Neural cell (in vitro differentiated cells): Measurements from ENCODE around the gene PXDN. TPM values are rescaled to one million over a fixed set of nuclear protein-coding genes. Genes with fewer than 3 reads are reported as not detected.

Experiments
- H2AFZ ChIP-seq: fragments of 200-600, 300-800 bp; sonication (generic), shearing (Covaris generic); 2 replicates; pipeline ENCODE4 v1.6.0; 2014; ENCODE audit warnings: low read depth, mild to moderate bottlenecking, antibody characterized with exemption, low read length, moderate library complexity
- H3F3A ChIP-seq: fragments of 200-600 bp; shearing (Covaris generic); 2 replicates; pipeline ENCODE4 v1.6.1; 2016; ENCODE audit warnings: mild to moderate bottlenecking, moderate library complexity, mixed read lengths, antibody characterized with exemption, low read length; ENCODE audit not compliant: insufficient read depth, poor library complexity, severe bottlenecking
- H3K27ac ChIP-seq: fragments of 200-600, 300-800 bp; sonication (generic), shearing (Covaris generic); 2 replicates; pipeline ENCODE4 v1.5.1; 2014; ENCODE audit warnings: mild to moderate bottlenecking, low read length, moderate library complexity
- H3K27me3 ChIP-seq: fragments of 300-800, 200-600 bp; sonication (generic), shearing (Covaris generic); 2 replicates; pipeline ENCODE4 v1.6.0; 2014; ENCODE audit warnings: mild to moderate bottlenecking, low read depth, low read length, moderate library complexity; ENCODE audit not compliant: insufficient read depth
- H3K36me3 ChIP-seq: fragments of 300-800, 200-600 bp; sonication (generic), shearing (Covaris generic); 2 replicates; pipeline ENCODE4 v1.5.1; 2014; ENCODE audit warnings: mild to moderate bottlenecking, antibody characterized with exemption, low read length, moderate library complexity; ENCODE audit not compliant: insufficient read depth
- H3K4me2 ChIP-seq: fragments of 300-800, 200-600 bp; sonication (generic), shearing (Covaris generic); 2 replicates; pipeline ENCODE4 v1.6.0; 2014; ENCODE audit warnings: mild to moderate bottlenecking, low read length
- H3K4me3 ChIP-seq: fragments of 300-800, 200-600 bp; sonication (generic), shearing (Covaris generic); 2 replicates; pipeline ENCODE4 v1.5.1; 2014; ENCODE audit warnings: mild to moderate bottlenecking, low read length, moderate library complexity
- H3K79me2 ChIP-seq: fragments of 200-600 bp; shearing (Covaris generic); replicated peaks from 2 replicates; pipeline ENCODE4 v1.6.0; 2014; ENCODE audit warnings: mild to moderate bottlenecking, low read length, moderate library complexity; ENCODE audit not compliant: insufficient read depth
- H3K9ac ChIP-seq: fragments of 300-800, 200-600 bp; sonication (generic), shearing (Covaris generic); 2 replicates; pipeline ENCODE4 v1.6.1; 2016; ENCODE audit warnings: mild to moderate bottlenecking, low read length, mixed read lengths
- H3K9me2 ChIP-seq: fragments of 200-600 bp; shearing (Covaris generic); 2 replicates; pipeline ENCODE4 v1.6.1; 2016; ENCODE audit warnings: mild to moderate bottlenecking, low read length, mixed read lengths; ENCODE audit not compliant: insufficient read depth
- H3K9me3 ChIP-seq: fragments of 200-600, 300-800 bp; sonication (generic), shearing (Covaris generic); 2 replicates; pipeline ENCODE4 v1.6.1; 2016; ENCODE audit warnings: mild to moderate bottlenecking, mixed run types, low read length, moderate library complexity, mixed read lengths
- H4K20me1 ChIP-seq: fragments of 200-600 bp; shearing (Covaris generic); 2 replicates; pipeline ENCODE4 v1.6.1; 2016; ENCODE audit warnings: mild to moderate bottlenecking, mixed run types; ENCODE audit not compliant: insufficient read depth
- EP300 ChIP-seq: fragments of 450-650 bp; conservative IDR thresholded peaks from 2 replicates; pipeline ENCODE4 v1.6.1; 2014; ENCODE audit warnings: antibody characterized with exemption, mild to moderate bottlenecking, moderate library complexity; ENCODE audit not compliant: poor library complexity, severe bottlenecking
- EZH2 ChIP-seq: fragments of 200-600, 300-800 bp; shearing (Covaris generic), sonication (generic); IDR thresholded peaks from 2 replicates; pipeline ENCODE4 v1.6.1; 2014; ENCODE audit warnings: antibody characterized with exemption, low read length, borderline replicate concordance, mild to moderate bottlenecking; ENCODE audit not compliant: insufficient read depth, poor library complexity, severe bottlenecking
- MXI1 ChIP-seq: fragments of 450-650 bp; conservative IDR thresholded peaks from 2 replicates; pipeline ENCODE4 v1.6.1; 2014; ENCODE audit warnings: antibody characterized with exemption, mild to moderate bottlenecking; ENCODE audit not compliant: poor library complexity, severe bottlenecking
- RAD21 ChIP-seq: fragments of 450-650 bp; conservative IDR thresholded peaks from 2 replicates; pipeline ENCODE4 v1.6.1; 2014; ENCODE audit warnings: antibody characterized with exemption, mild to moderate bottlenecking, moderate library complexity
- SMC3 ChIP-seq: fragments of 450-650 bp; conservative IDR thresholded peaks from 2 replicates; pipeline ENCODE4 v1.6.1; 2014; ENCODE audit warnings: antibody characterized with exemption, mild to moderate bottlenecking, moderate library complexity; ENCODE audit not compliant: poor library complexity
- TAF1 ChIP-seq: IDR thresholded peaks from 2 replicates; pipeline ENCODE4 v1.6.1; 2012; ENCODE audit warnings: low read depth
- polyA plus RNA-seq: library from polyadenylated mRNA; depleted of rRNA; stranded (reverse); fragments of >200 nt; gene quantifications from 2 replicates; pipeline ENCODE4 v1.2.3, GENCODE V29; 2014
- TF ChIP-seq, protein P1 (sequence below): IDR thresholded peaks from 2 replicates; pipeline ENCODE4 v1.6.1; 2012; ENCODE audit warnings: borderline replicate concordance
- TF ChIP-seq, protein P2 (sequence below): fragments of 450-650 bp; IDR thresholded peaks from 2 replicates; pipeline ENCODE4 v1.5.1; 2014; ENCODE audit warnings: antibody characterized with exemption, mild to moderate bottlenecking, moderate library complexity; ENCODE audit not compliant: poor library complexity, severe bottlenecking

The PXDN gene
- polyA plus RNA-seq, 1 donor from 2014 or later = 181 TPM

DNA sequence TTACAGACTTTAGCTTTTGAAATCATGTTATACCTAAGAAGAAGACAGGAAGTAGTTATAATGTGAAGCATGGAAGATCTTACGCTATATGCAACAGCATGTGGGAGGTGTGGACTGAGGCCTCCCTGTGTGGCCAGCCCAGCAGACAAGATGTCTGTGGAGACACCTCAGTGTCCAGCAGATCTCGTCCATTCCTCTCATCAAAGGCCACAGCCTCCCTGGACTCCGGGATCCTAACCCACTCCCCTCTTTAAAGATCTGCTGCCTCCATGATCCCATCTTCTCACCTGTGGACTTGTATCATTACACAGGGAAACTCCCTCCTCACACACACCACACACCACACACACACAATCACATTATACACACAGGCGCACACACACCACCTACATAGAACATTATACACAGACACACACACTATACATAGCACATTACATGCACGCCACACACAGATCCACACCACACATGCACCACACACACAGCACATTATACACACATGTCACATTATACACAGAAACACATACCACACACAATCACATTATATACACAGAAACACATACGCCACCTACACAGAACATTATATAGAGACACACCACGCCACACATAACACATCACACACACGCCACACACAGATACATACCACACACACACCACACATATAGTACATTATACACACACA, 89.5 kb downstream of the PXDN start:
- Histone ChIP-seq H3K4me2 (no peak overlapping the region), H4K20me1 (no peaks in the 10 kb centered on the region), H3K79me2 (no peaks in the 10 kb centered on the region), H2AFZ (no peak overlapping the region), H3F3A (no peaks in the 10 kb centered on the region), H3K27me3 (no peaks in the 10 kb centered on the region), H3K9me2 (no peaks in the 10 kb centered on the region), H3K27ac (no peak overlapping the region), H3K9ac (no peak overlapping the region), H3K4me3 (no peak overlapping the region), H3K36me3 (peaks cover 5% of the 10 kb centered on the region), H3K9me3 (no peaks in the 10 kb centered on the region)
- TF ChIP-seq MXI1 (no peak), EP300 (no peak), SMC3 (no peak), RAD21 (no peak)
- TF ChIP-seq, protein P1, sequence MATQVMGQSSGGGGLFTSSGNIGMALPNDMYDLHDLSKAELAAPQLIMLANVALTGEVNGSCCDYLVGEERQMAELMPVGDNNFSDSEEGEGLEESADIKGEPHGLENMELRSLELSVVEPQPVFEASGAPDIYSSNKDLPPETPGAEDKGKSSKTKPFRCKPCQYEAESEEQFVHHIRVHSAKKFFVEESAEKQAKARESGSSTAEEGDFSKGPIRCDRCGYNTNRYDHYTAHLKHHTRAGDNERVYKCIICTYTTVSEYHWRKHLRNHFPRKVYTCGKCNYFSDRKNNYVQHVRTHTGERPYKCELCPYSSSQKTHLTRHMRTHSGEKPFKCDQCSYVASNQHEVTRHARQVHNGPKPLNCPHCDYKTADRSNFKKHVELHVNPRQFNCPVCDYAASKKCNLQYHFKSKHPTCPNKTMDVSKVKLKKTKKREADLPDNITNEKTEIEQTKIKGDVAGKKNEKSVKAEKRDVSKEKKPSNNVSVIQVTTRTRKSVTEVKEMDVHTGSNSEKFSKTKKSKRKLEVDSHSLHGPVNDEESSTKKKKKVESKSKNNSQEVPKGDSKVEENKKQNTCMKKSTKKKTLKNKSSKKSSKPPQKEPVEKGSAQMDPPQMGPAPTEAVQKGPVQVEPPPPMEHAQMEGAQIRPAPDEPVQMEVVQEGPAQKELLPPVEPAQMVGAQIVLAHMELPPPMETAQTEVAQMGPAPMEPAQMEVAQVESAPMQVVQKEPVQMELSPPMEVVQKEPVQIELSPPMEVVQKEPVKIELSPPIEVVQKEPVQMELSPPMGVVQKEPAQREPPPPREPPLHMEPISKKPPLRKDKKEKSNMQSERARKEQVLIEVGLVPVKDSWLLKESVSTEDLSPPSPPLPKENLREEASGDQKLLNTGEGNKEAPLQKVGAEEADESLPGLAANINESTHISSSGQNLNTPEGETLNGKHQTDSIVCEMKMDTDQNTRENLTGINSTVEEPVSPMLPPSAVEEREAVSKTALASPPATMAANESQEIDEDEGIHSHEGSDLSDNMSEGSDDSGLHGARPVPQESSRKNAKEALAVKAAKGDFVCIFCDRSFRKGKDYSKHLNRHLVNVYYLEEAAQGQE = no peak

DNA sequence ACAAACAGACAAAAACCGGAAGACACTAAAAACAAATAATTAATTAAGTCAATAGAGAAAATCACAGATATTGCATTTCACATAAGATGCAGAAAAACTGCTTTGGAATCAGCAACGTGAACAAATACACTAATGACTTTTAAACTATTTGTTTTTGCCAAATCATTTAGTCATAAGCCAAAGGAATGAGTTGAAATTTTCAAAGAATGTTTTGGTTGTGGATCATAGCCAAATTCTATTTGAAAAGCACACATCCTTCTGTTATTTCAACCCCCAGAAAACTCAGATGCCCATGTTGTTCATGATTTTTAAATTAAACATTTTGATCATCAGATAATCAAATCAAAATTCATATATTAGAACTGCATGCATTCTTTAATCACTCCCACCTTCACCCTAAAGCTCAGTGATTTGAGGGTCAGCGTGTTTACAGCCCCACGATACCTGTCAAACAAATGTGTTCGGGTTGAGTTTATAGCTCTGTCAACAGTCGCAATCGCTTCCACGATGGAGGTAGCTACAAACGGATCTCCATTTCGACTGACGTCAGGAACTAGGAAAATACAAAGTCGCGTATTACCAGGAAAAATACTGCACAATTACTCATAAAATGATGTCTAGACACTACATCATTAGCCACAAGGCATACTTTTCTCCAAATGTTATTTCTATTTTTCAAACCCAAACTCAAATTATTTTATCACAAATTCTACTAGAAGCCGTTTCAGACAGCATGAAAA, 90.2 kb downstream of the PXDN start:
- Histone ChIP-seq H2AFZ (no peak overlapping the region), H3F3A (no peaks in the 10 kb centered on the region), H3K27me3 (no peaks in the 10 kb centered on the region), H3K4me2 (no peak overlapping the region), H3K27ac (no peak overlapping the region), H3K79me2 (no peaks in the 10 kb centered on the region), H3K9me2 (no peaks in the 10 kb centered on the region), H4K20me1 (no peaks in the 10 kb centered on the region), H3K4me3 (no peak overlapping the region), H3K36me3 (peaks cover 8% of the 10 kb centered on the region), H3K9ac (no peak overlapping the region), H3K9me3 (no peaks in the 10 kb centered on the region)
- TF ChIP-seq EZH2 (no peak), TAF1 (no peak), RAD21 (no peak)
- TF ChIP-seq, protein P1 = no peak
- TF ChIP-seq, protein P2, sequence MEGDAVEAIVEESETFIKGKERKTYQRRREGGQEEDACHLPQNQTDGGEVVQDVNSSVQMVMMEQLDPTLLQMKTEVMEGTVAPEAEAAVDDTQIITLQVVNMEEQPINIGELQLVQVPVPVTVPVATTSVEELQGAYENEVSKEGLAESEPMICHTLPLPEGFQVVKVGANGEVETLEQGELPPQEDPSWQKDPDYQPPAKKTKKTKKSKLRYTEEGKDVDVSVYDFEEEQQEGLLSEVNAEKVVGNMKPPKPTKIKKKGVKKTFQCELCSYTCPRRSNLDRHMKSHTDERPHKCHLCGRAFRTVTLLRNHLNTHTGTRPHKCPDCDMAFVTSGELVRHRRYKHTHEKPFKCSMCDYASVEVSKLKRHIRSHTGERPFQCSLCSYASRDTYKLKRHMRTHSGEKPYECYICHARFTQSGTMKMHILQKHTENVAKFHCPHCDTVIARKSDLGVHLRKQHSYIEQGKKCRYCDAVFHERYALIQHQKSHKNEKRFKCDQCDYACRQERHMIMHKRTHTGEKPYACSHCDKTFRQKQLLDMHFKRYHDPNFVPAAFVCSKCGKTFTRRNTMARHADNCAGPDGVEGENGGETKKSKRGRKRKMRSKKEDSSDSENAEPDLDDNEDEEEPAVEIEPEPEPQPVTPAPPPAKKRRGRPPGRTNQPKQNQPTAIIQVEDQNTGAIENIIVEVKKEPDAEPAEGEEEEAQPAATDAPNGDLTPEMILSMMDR = no peak
